ENCODE data around the gene PTPRG.

DNA sequence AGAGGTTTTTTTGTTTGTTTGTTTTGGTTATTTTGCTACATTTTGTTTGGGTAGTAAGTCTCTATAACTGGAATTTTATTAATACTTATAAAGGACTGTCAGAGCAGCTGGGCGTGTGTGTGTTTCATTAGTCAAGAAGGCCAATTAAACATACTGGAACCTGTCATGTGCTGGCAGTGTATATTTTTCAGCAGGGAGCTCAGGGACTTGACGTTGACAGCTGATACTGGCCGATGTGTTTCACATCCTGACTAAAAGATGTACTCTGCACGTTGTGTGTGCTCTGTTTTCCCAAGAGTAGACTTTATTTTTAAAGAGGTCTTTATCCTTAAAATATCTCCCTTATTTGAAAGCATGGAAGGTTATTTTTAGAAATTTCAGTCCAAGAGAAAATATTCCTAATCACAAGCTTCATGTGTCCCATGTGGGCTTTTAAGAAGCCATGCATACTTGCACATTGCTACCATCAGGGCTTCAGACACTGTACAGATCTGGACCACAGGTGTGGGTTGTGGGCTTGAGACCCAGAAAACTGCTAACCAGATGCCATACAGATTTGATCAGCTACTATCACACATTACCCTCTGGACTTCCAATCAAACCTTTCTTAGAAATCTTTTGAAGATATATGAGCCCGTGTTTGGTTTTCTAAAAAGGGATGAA, 676.0 kb downstream of the PTPRG start:
- TF ChIP-seq CTCF (IDR thresholded peaks at IDR 0.05; ENCODE audit: insufficient read depth, low read depth, low read length): no peak
- no peak for TF ChIP-seq EZH2 (IDR thresholded peaks at IDR 0.05; ENCODE audit: insufficient read depth, low read length)
